Mucosa of stomach (tissue), 1 donor: ENCODE results near the gene TRIM60.
"Not testable (repeated sequence)": the region's sequence is repeated elsewhere in the genome, so short reads cannot be mapped to it uniquely, and the experiment has no call there.

Experiments
- H3K27me3 ChIP-seq: one replicate; pipeline ENCODE4 v1.7.0; 2013; ENCODE audit warnings: mild to moderate bottlenecking, low read length; ENCODE audit not compliant: control insufficient read depth, insufficient read depth
- H3K36me3 ChIP-seq: one replicate; pipeline ENCODE4 v1.7.0; 2013; ENCODE audit warnings: low read length; ENCODE audit not compliant: control insufficient read depth, insufficient read depth
- H3K4me1 ChIP-seq: one replicate; pipeline ENCODE4 v1.7.0; 2013; ENCODE audit warnings: mild to moderate bottlenecking, low read length; ENCODE audit not compliant: control insufficient read depth, insufficient read depth
- H3K4me3 ChIP-seq: one replicate; pipeline ENCODE4 v1.7.0; 2013; ENCODE audit warnings: low read length
- H3K9ac ChIP-seq: one replicate; pipeline ENCODE4 v1.7.0; 2013; ENCODE audit warnings: mild to moderate bottlenecking, low read length, moderate library complexity
- H3K9me3 ChIP-seq: one replicate; pipeline ENCODE4 v1.7.0; 2013; ENCODE audit warnings: mild to moderate bottlenecking, low read length, moderate library complexity; ENCODE audit not compliant: control insufficient read depth
- donor health status: Pancreatic carcinoma.

The TRIM60 gene

GRCh38 chr4:165059386-165059785 lies 27.6 kb downstream of the TRIM60 start:
- no peaks in the 10 kb centered on the region for H3K9me3 ChIP-seq
- no peak overlapping the region for H3K9ac ChIP-seq
- no peaks in the 10 kb centered on the region for H3K27me3 ChIP-seq
- no peak overlapping the region for H3K4me3 ChIP-seq
- H3K4me1 ChIP-seq: no peaks in the 10 kb centered on the region
- no peaks in the 10 kb centered on the region for H3K36me3 ChIP-seq

DNA sequence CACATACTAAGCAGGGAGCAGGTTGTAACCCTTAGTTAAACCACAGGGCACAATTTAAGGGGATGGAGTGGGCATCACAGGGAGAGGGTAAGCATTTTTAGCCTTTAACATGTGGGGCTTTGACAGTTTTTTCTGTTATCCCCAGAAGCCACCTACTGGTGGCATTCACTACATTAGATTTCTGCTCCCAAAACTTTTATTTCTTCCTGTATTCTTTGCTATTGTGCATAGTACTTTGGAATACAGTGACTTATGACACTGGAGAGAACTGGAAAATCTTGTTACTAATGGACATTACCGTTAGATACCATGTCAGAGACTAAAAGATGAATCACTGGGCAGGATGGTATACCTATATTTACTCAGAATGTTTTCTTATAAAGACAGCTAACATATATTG lies 29.1 kb downstream of the TRIM60 start:
- Histone ChIP-seq H3K27me3 (no peaks in the 10 kb centered on the region), H3K4me3 (no peak overlapping the region), H3K4me1 (no peaks in the 10 kb centered on the region), H3K36me3 (no peaks in the 10 kb centered on the region), H3K9me3 (no peaks in the 10 kb centered on the region), H3K9ac (no peak overlapping the region)

GRCh38 chr4:165070560-165070959 lies 38.8 kb downstream of the TRIM60 start:
- Histone ChIP-seq H3K4me3 (no peak overlapping the region), H3K4me1 (no peaks in the 10 kb centered on the region), H3K9ac (no peak overlapping the region), H3K27me3 (no peaks in the 10 kb centered on the region), H3K36me3 (no peaks in the 10 kb centered on the region), H3K9me3 (no peaks in the 10 kb centered on the region)

- H3K9ac ChIP-seq, H3K27me3 ChIP-seq, H3K9me3 ChIP-seq, H3K36me3 ChIP-seq, H3K4me3 ChIP-seq, H3K4me1 ChIP-seq: not testable (repeated sequence)
These were observed 41.5 kb downstream of the TRIM60 start for GRCh38 chr4:165073346-165073745.

GRCh38 chr4:165077034-165077578 lies 45.3 kb downstream of the TRIM60 start:
- no peaks in the 10 kb centered on the region for H3K4me1 ChIP-seq
- H3K4me3 ChIP-seq: no peak overlapping the region
- no peaks in the 10 kb centered on the region for H3K27me3 ChIP-seq
- no peaks in the 10 kb centered on the region for H3K9me3 ChIP-seq
- no peaks in the 10 kb centered on the region for H3K36me3 ChIP-seq
- no peak overlapping the region for H3K9ac ChIP-seq

GRCh38 chr4:165079476-165079875 lies 47.7 kb downstream of the TRIM60 start:
- Histone ChIP-seq H3K9ac (no peak overlapping the region), H3K27me3 (no peaks in the 10 kb centered on the region), H3K4me1 (no peaks in the 10 kb centered on the region), H3K36me3 (no peaks in the 10 kb centered on the region), H3K9me3 (no peaks in the 10 kb centered on the region), H3K4me3 (no peak overlapping the region)

GRCh38 chr4:165084787-165085186 lies 53.0 kb downstream of the TRIM60 start:
- H3K27me3 ChIP-seq, H3K9me3 ChIP-seq, H3K36me3 ChIP-seq, H3K9ac ChIP-seq, H3K4me3 ChIP-seq, H3K4me1 ChIP-seq: not testable (repeated sequence)

GRCh38 chr4:165085946-165086345 lies 54.1 kb downstream of the TRIM60 start:
- Histone ChIP-seq H3K36me3 (no peaks in the 10 kb centered on the region), H3K9ac (no peak overlapping the region)

DNA sequence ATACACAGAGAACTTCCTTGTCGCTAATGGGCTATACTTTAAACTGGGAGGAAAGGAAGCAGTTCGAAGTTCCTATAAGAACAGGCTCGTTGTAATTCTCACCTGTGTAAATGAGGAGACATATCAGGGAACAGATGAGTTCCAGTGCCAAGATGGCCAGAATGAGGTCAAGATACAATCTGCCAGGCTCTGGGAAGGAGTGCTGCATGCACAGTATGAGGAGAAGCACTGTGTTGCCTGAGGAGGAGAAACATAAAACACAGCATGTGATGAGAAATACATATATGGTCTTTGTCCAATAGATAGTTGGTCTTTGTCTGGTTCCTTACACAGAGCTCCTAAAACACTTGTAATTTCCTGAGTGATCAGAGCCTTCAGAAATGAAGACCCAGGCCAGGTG lies 56.6 kb downstream of the TRIM60 start:
- no peak overlapping the region for H3K4me3 ChIP-seq
- no peak overlapping the region for H3K9ac ChIP-seq
- H3K4me1 ChIP-seq: no peaks in the 10 kb centered on the region
- H3K9me3 ChIP-seq: no peaks in the 10 kb centered on the region
- H3K27me3 ChIP-seq: no peaks in the 10 kb centered on the region
- H3K36me3 ChIP-seq: no peaks in the 10 kb centered on the region

More at GRCh38 chr4:165085946-165086345, 54.1 kb downstream of the TRIM60 start:
- Histone ChIP-seq H3K4me1 (no peaks in the 10 kb centered on the region), H3K9me3 (no peaks in the 10 kb centered on the region), H3K4me3 (no peak overlapping the region), H3K27me3 (no peaks in the 10 kb centered on the region)
